ENCODE results near the gene CHCT1. TPM values are rescaled to one million over a fixed set of nuclear protein-coding genes. Genes with fewer than 3 reads are reported as not detected.

Gene CHCT1
- total and polyA plus RNA-seq, 2 donors from 2014 or later, result not detected

GRCh38 chr17:60435244-60436167, 13.2 kb downstream of the CHCT1 start:
- no peaks in the 10 kb centered on the region for H3K9me3 ChIP-seq (ENCODE audit: control insufficient read depth in 2 of 3, insufficient read depth in 1 of 3, low read length in 3 of 3)
- peak overlapping the region in 1 of 3 donors; percentile 19 for H3K4me3 ChIP-seq (ENCODE audit: low read length in 3 of 3)
- H3K36me3 ChIP-seq (ENCODE audit: control insufficient read depth in 2 of 3, insufficient read depth in 3 of 3, low read length in 3 of 3), result no peaks in the 10 kb centered on the region
- H3K27me3 ChIP-seq (ENCODE audit: control insufficient read depth, insufficient read depth, low read length), result no peaks in the 10 kb centered on the region
- no peak overlapping the region for H3K9ac ChIP-seq (ENCODE audit: low read length in 3 of 3)
- DNase-seq, result peak in 4 of 5 donors; percentile 73 to 94 (median 82)
- peak; percentile 99 for TF ChIP-seq CTCF (IDR thresholded peaks at IDR 0.05; ENCODE audit: borderline replicate concordance, extremely low read depth, insufficient read depth)
- peak; percentile 62 for FAIRE-seq
- no peaks in the 10 kb centered on the region for H3K4me1 ChIP-seq (ENCODE audit: control insufficient read depth in 2 of 3, insufficient read depth in 2 of 3, low read depth in 1 of 3, low read length in 3 of 3)
- intact Hi-C loops (cut with DNase I), result no loop called here
- H3K27ac ChIP-seq (ENCODE audit: low read depth in 2 of 2, low read length in 2 of 2), result no peak overlapping the region

- FAIRE-seq (no peak), DNase-seq (no peak)
- H3K36me3 ChIP-seq (ENCODE audit: control insufficient read depth in 2 of 3, insufficient read depth in 3 of 3, low read length in 3 of 3), result no peaks in the 10 kb centered on the region
- no peak overlapping the region for H3K4me3 ChIP-seq (ENCODE audit: low read length in 3 of 3)
- no peaks in the 10 kb centered on the region for H3K4me1 ChIP-seq (ENCODE audit: control insufficient read depth in 2 of 3, insufficient read depth in 2 of 3, low read depth in 1 of 3, low read length in 3 of 3)
- TF ChIP-seq CTCF (IDR thresholded peaks at IDR 0.05; ENCODE audit: borderline replicate concordance, extremely low read depth, insufficient read depth), result no peak
- no peaks in the 10 kb centered on the region for H3K27me3 ChIP-seq (ENCODE audit: control insufficient read depth, insufficient read depth, low read length)
- no peaks in the 10 kb centered on the region for H3K9me3 ChIP-seq (ENCODE audit: control insufficient read depth in 2 of 3, insufficient read depth in 1 of 3, low read length in 3 of 3)
- no peak overlapping the region for H3K9ac ChIP-seq (ENCODE audit: low read length in 3 of 3)
- H3K27ac ChIP-seq (ENCODE audit: low read depth in 2 of 2, low read length in 2 of 2), result no peak overlapping the region
- intact Hi-C loops (cut with DNase I), result no loop called here
These were observed 14.4 kb downstream of the CHCT1 start for GRCh38 chr17:60436676-60437075.

- Histone ChIP-seq H3K4me3 (ENCODE audit: low read length in 3 of 3) (no peak overlapping the region), H3K27ac (ENCODE audit: low read depth in 2 of 2, low read length in 2 of 2) (no peak overlapping the region), H3K27me3 (ENCODE audit: control insufficient read depth, insufficient read depth, low read length) (no peaks in the 10 kb centered on the region), H3K36me3 (ENCODE audit: control insufficient read depth in 2 of 3, insufficient read depth in 3 of 3, low read length in 3 of 3) (no peaks in the 10 kb centered on the region), H3K9me3 (ENCODE audit: control insufficient read depth in 2 of 3, insufficient read depth in 1 of 3, low read length in 3 of 3) (no peaks in the 10 kb centered on the region), H3K9ac (ENCODE audit: low read length in 3 of 3) (no peak overlapping the region), H3K4me1 (ENCODE audit: control insufficient read depth in 2 of 3, insufficient read depth in 2 of 3, low read depth in 1 of 3, low read length in 3 of 3) (no peaks in the 10 kb centered on the region)
- TF ChIP-seq CTCF (IDR thresholded peaks at IDR 0.05; ENCODE audit: borderline replicate concordance, extremely low read depth, insufficient read depth), result no peak
- FAIRE-seq, result no peak
- intact Hi-C loops (cut with DNase I), result no loop called here
- no peak for DNase-seq
These were observed 17.2 kb downstream of the CHCT1 start for GRCh38 chr17:60439501-60439900.

Measured in kidney (tissue), 14 donors.